B cell (primary cell): Measurements from ENCODE around the gene MARCHF7. TPM values are rescaled to one million over a fixed set of nuclear protein-coding genes. Genes with fewer than 3 reads are reported as not detected.

Experiments
- ATAC-seq: fragments of 200-7000 bp; cut with Tn5 transposase; one replicate; pipeline ENCODE4 v1.10.0; 2021; ENCODE audit warnings: low read depth, mild to moderate bottlenecking, moderate number of reproducible peaks, moderate library complexity
- CTCF ChIA-PET: fragments of 350-600 bp; sonication (Branson Sonifier 250); formaldehyde crosslinking; loops from one replicate; lab custom pipeline; 2021; ENCODE audit warnings: antibody characterized with exemption, inconsistent platforms; lab: Charles Lee
- POLR2A ChIA-PET: fragments of 350-600 bp; sonication (Branson Sonifier 250); formaldehyde crosslinking; loops from one replicate; lab custom pipeline; 2021; ENCODE audit warnings: antibody characterized with exemption; lab: Charles Lee
- DNase-seq: peaks from one replicate; pipeline ENCODE4 v3.0.0; 2013
- H2AFZ ChIP-seq: 2 replicates; pipeline ENCODE4 v1.6.1; 2012; ENCODE audit warnings: mild to moderate bottlenecking, low read depth, low read length; ENCODE audit not compliant: insufficient read depth, poor library complexity, severe bottlenecking
- H3K27ac ChIP-seq, 2 donors: 1 replicate in 1 of 2; 2 replicates in 1 of 2; pipeline ENCODE4 v1.5.1; 2012 to 2013; ENCODE audit warnings: low read length in 2 of 2, mild to moderate bottlenecking in 2 of 2, moderate library complexity in 1 of 2
- H3K27me3 ChIP-seq, 4 experiments: fragments of 200-600 bp in 1 of 4; sonication (generic) in 1 of 4; replicated peaks in 1 of 4; 1 replicate in 2 of 4; 2 replicates in 2 of 4; pipeline versions ENCODE4 v1.6.1 to v1.7.0; 2013 to 2016; ENCODE audit warnings: low read length in 3 of 4, mild to moderate bottlenecking in 2 of 4, mixed read lengths in 1 of 4, moderate library complexity in 1 of 4; ENCODE audit not compliant: insufficient read depth in 4 of 4, control insufficient read depth in 3 of 4; ENCODE audit errors: control extremely low read depth in 1 of 4
- H3K36me3 ChIP-seq, 2 experiments: replicated peaks in 1 of 2; 1 replicate in 1 of 2; 2 replicates in 1 of 2; pipeline versions ENCODE4 v1.6.1 to v1.7.1; 2013; ENCODE audit warnings: low read length in 1 of 2; ENCODE audit not compliant: insufficient read depth in 2 of 2, control insufficient read depth in 1 of 2; ENCODE audit errors: control extremely low read depth in 1 of 2, extremely low read depth in 1 of 2
- H3K4me1 ChIP-seq, 2 donors: fragments of 200-600 bp in 1 of 2; sonication (generic) in 1 of 2; 1 replicate in 1 of 2; 2 replicates in 1 of 2; pipeline versions ENCODE4 v1.5.1 to v1.6.1; 2013 to 2017; ENCODE audit warnings: low read length in 2 of 2; ENCODE audit not compliant: control insufficient read depth in 2 of 2, insufficient read depth in 2 of 2
- H3K4me2 ChIP-seq: replicated peaks from 2 replicates; pipeline ENCODE3; 2012; ENCODE audit warnings: mild to moderate bottlenecking, low read depth, low read length; ENCODE audit not compliant: poor library complexity, severe bottlenecking
- H3K4me3 ChIP-seq, 5 experiments: fragments of 200-600 bp in 1 of 5; sonication (generic) in 1 of 5; 1 replicate in 3 of 5; 2 replicates in 2 of 5; pipeline versions ENCODE4 v1.5.1 to v1.7.0; 2011 to 2016; ENCODE audit warnings: low read length in 4 of 5, mild to moderate bottlenecking in 4 of 5, low read depth in 2 of 5, control low read depth in 1 of 5, moderate library complexity in 1 of 5; ENCODE audit not compliant: insufficient read depth in 1 of 5; ENCODE audit errors: control extremely low read depth in 1 of 5, extremely low read depth in 1 of 5
- H3K79me2 ChIP-seq: fragments of 200-600 bp; sonication (generic); one replicate; pipeline ENCODE4 v1.6.0; 2016; ENCODE audit warnings: low read length; ENCODE audit not compliant: control insufficient read depth, insufficient read depth
- H3K9ac ChIP-seq: fragments of 200-600 bp; sonication (generic); 2 replicates; pipeline ENCODE4 v1.6.1; 2017; ENCODE audit warnings: mild to moderate bottlenecking, low read length, moderate library complexity
- H3K9me3 ChIP-seq, 3 donors: one replicate each; pipeline versions ENCODE4 v1.6.1 to v1.7.1; 2013; ENCODE audit warnings: low read length in 2 of 3; ENCODE audit not compliant: control insufficient read depth in 2 of 3, insufficient read depth in 1 of 3; ENCODE audit errors: control extremely low read depth in 1 of 3
- H4K20me1 ChIP-seq: 2 replicates; pipeline ENCODE4 v1.6.0; 2012; ENCODE audit warnings: mild to moderate bottlenecking, low read length; ENCODE audit not compliant: insufficient read depth, control insufficient read depth, poor library complexity, severe bottlenecking
- H3K27ac Mint-ChIP-seq: one replicate; pipeline ENCODE4 v1.8.0; 2021; ENCODE audit warnings: mixed read lengths
- H3K27me3 Mint-ChIP-seq: one replicate; pipeline ENCODE4 v1.8.0; 2021; ENCODE audit warnings: mixed read lengths
- H3K4me1 Mint-ChIP-seq: one replicate; pipeline ENCODE4 v1.8.0; 2021; ENCODE audit warnings: mixed read lengths
- H3K4me3 Mint-ChIP-seq: one replicate; pipeline ENCODE4 v1.8.0; 2021; ENCODE audit warnings: mixed read lengths
- H3K9me3 Mint-ChIP-seq: one replicate; pipeline ENCODE4 v1.8.0; 2022; ENCODE audit warnings: mixed read lengths; ENCODE audit not compliant: insufficient read depth
- CTCF ChIP-seq: fragments of 200-600 bp; IDR thresholded peaks from one replicate; pipeline ENCODE4 v1.8.0; 2022; ENCODE audit warnings: antibody characterized with exemption, mild to moderate bottlenecking
- EZH2 ChIP-seq: IDR thresholded peaks from 2 replicates; pipeline ENCODE4 v1.6.1; 2012; ENCODE audit warnings: borderline replicate concordance, low read depth, mild to moderate bottlenecking, moderate library complexity, low read length; ENCODE audit not compliant: insufficient read depth, poor library complexity, severe bottlenecking
- whole genome bisulfite sequencing: methylation state at CpG from one replicate; pipeline ENCODE4 v1.1.5; 2013; ENCODE audit warnings: missing lambda C conversion rate; ENCODE audit not compliant: insufficient coverage; 5-methylcytosine and 5-hydroxymethylcytosine counted together
- intact Hi-C: fragments of 100-400 bp; cut with micrococcal nuclease; formaldehyde crosslinking; loops from one replicate; pipeline ENCODE4 v1.10.0; 2022
- polyA plus RNA-seq: library from polyadenylated mRNA; depleted of rRNA; stranded (reverse); fragments of >200 nt; gene quantifications from 2 replicates; pipeline ENCODE4 v1.2.3, GENCODE V29; 2012
- total RNA-seq, 2 donors: library from RNA; stranded (reverse); fragments of 120-200 nt in 1 of 2; gene quantifications; 1 replicate in 1 of 2; 2 replicates in 1 of 2; pipeline versions ENCODE4 v1.2.3 to v1.2.4, GENCODE V29; 2013 to 2022

Gene MARCHF7
- total and polyA plus RNA-seq, 2 donors (not counting 1 experiment from before 2014, with no cell fraction given), result 55.4 to 109 TPM

- WGBS, result 96% methylated on average over 9 of the region's 9 CpGs
- H3K27ac ChIP-seq, result no peak overlapping the region
- no peak overlapping the region for H3K4me3 Mint-ChIP-seq
- H3K27ac Mint-ChIP-seq, result no peak overlapping the region
- H3K27me3 ChIP-seq, result no peaks in the 10 kb centered on the region
- no peak for ATAC-seq
- peaks cover 6% of the 10 kb centered on the region for H3K4me1 Mint-ChIP-seq
- H4K20me1 ChIP-seq, result peaks cover 48% of the 10 kb centered on the region
- POLR2A ChIA-PET, result no interaction called here
- H3K36me3 ChIP-seq, result peaks cover 9 to 62% of the 10 kb centered on the region in 2 experiments
- CTCF ChIA-PET, result interaction anchor here (2.2 kb wide), 1 partner anchor 11 kb away, joined by 5 read pairs; no protein-coding TSS in a partner anchor
- H3K27me3 Mint-ChIP-seq, result no peaks in the 10 kb centered on the region
- no peaks in the 10 kb centered on the region for H3K4me1 ChIP-seq
- H3K9me3 ChIP-seq, result no peaks in the 10 kb centered on the region
- no peak overlapping the region for H2AFZ ChIP-seq
- H3K9me3 Mint-ChIP-seq, result no peaks in the 10 kb centered on the region
- no peak for DNase-seq
- H3K79me2 ChIP-seq, result peaks cover 39% of the 10 kb centered on the region
- TF ChIP-seq CTCF (no peak), EZH2 (no peak)
- no peak overlapping the region for H3K4me3 ChIP-seq
- no peak overlapping the region for H3K4me2 ChIP-seq
- intact Hi-C loops, result no loop called here
- H3K9ac ChIP-seq, result no peak overlapping the region
Measured at GRCh38 chr2:159748089-159748488, 35.8 kb downstream of the MARCHF7 start.

GRCh38 chr2:159750873-159751272, 38.6 kb downstream of the MARCHF7 start:
- Histone ChIP-seq H3K27me3 (no peaks in the 10 kb centered on the region), H3K4me3 (no peak overlapping the region), H3K36me3 (peaks cover 7 to 74% of the 10 kb centered on the region in 2 experiments), H3K9me3 (no peaks in the 10 kb centered on the region), H4K20me1 (peaks cover 35% of the 10 kb centered on the region), H3K79me2 (peaks cover 50% of the 10 kb centered on the region), H3K27ac (peak overlapping the region in 1 of 2 donors; percentile 7), H3K9ac (no peak overlapping the region), H2AFZ (no peak overlapping the region), H3K4me2 (no peak overlapping the region), H3K4me1 (peaks cover 0 to 5% of the 10 kb centered on the region in 2 donors)
- no peaks in the 10 kb centered on the region for H3K9me3 Mint-ChIP-seq
- ATAC-seq (no peak), DNase-seq (no peak)
- H3K27me3 Mint-ChIP-seq, result no peaks in the 10 kb centered on the region
- CTCF ChIA-PET, result no interaction called here
- H3K4me3 Mint-ChIP-seq, result no peak overlapping the region
- TF ChIP-seq EZH2, result no peak
- no peak for TF ChIP-seq CTCF
- H3K27ac Mint-ChIP-seq, result no peak overlapping the region
- no CpG with 5 or more reads among the region's 1 CpG for WGBS
- POLR2A ChIA-PET, result no interaction called here
- intact Hi-C loops, result no loop called here
- peaks cover 6% of the 10 kb centered on the region for H3K4me1 Mint-ChIP-seq
